RWPE2 (cell line): Measurements from ENCODE around the gene MOK.

Experiments
- ATAC-seq: fragments of 200-7000 bp; cut with Tn5 transposase; 3 replicates; pipeline ENCODE4 v1.9.1; 2021; ENCODE audit warnings: low read depth
- DNase-seq: peaks from one replicate; pipeline ENCODE4 v3.0.0-alpha.2; 2020; ENCODE audit warnings: low spot score
- H3K27ac ChIP-seq: fragments of 450-650 bp; 2 replicates; pipeline ENCODE4 v1.5.1; 2017; ENCODE audit warnings: mild to moderate bottlenecking; ENCODE audit not compliant: poor library complexity, severe bottlenecking
- H3K27me3 ChIP-seq: fragments of 250-450 bp; sonication (Bioruptor Pico); 2 replicates; pipeline ENCODE4 v1.5.1; 2021; ENCODE audit warnings: mild to moderate bottlenecking, moderate library complexity; ENCODE audit not compliant: insufficient read depth, poor library complexity, severe bottlenecking
- H3K36me3 ChIP-seq: fragments of 250-450 bp; sonication (Bioruptor Pico); 2 replicates; pipeline ENCODE4 v1.5.1; 2020; ENCODE audit warnings: low read depth, mild to moderate bottlenecking, moderate library complexity
- H3K4me1 ChIP-seq: fragments of 250-450 bp; sonication (Bioruptor Pico); 2 replicates; pipeline ENCODE4 v1.5.1; 2021; ENCODE audit warnings: mild to moderate bottlenecking, moderate library complexity; ENCODE audit not compliant: insufficient read depth, poor library complexity, severe bottlenecking
- H3K4me3 ChIP-seq: fragments of 250-450 bp; sonication (Bioruptor Pico); 2 replicates; pipeline ENCODE4 v1.5.1; 2021; ENCODE audit warnings: mild to moderate bottlenecking, moderate library complexity; ENCODE audit not compliant: severe bottlenecking
- H3K9me3 ChIP-seq: fragments of 250-450 bp; sonication (Bioruptor Pico); 2 replicates; pipeline ENCODE4 v1.5.1; 2021; ENCODE audit warnings: mild to moderate bottlenecking, moderate library complexity; ENCODE audit not compliant: severe bottlenecking
- TF ChIP-seq, protein P1 (sequence below): fragments of 450-650 bp; IDR thresholded peaks from one replicate; pipeline ENCODE4 v1.5.1; 2017; ENCODE audit warnings: mild to moderate bottlenecking, moderate library complexity; ENCODE audit not compliant: poor library complexity, severe bottlenecking

Gene MOK

DNA sequence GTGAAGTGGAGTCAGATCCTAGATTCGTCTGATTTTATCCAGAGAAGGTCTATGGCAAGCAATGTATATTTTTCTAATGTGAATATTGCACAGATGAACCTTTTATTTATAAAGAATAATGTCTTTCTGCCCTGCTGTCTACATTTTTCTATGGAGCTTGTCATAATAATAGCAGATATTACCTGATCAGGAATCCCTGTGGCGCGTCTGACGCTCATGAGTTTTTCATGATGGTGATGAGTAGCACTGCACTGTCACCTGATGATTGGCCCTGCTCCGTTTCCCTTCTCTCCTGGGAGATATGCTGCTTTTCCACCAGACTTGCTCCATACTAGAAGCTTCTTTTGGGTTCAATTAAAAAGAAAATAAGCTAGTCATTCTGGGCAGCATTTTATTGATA lies 37.3 kb upstream of the MOK start:
- H3K4me1 ChIP-seq: no peaks in the 10 kb centered on the region
- TF ChIP-seq, protein P1, sequence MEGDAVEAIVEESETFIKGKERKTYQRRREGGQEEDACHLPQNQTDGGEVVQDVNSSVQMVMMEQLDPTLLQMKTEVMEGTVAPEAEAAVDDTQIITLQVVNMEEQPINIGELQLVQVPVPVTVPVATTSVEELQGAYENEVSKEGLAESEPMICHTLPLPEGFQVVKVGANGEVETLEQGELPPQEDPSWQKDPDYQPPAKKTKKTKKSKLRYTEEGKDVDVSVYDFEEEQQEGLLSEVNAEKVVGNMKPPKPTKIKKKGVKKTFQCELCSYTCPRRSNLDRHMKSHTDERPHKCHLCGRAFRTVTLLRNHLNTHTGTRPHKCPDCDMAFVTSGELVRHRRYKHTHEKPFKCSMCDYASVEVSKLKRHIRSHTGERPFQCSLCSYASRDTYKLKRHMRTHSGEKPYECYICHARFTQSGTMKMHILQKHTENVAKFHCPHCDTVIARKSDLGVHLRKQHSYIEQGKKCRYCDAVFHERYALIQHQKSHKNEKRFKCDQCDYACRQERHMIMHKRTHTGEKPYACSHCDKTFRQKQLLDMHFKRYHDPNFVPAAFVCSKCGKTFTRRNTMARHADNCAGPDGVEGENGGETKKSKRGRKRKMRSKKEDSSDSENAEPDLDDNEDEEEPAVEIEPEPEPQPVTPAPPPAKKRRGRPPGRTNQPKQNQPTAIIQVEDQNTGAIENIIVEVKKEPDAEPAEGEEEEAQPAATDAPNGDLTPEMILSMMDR: no peak
- no peak overlapping the region for H3K4me3 ChIP-seq
- peaks cover 79% of the 10 kb centered on the region for H3K36me3 ChIP-seq
- no peaks in the 10 kb centered on the region for H3K27me3 ChIP-seq
- no peak overlapping the region for H3K27ac ChIP-seq
- ATAC-seq (no peak), DNase-seq (no peak)
- no peaks in the 10 kb centered on the region for H3K9me3 ChIP-seq

GRCh38 chr14:102341566-102341965 lies 36.6 kb upstream of the MOK start:
- Histone ChIP-seq H3K4me1 (no peaks in the 10 kb centered on the region), H3K27me3 (no peaks in the 10 kb centered on the region), H3K9me3 (no peaks in the 10 kb centered on the region), H3K36me3 (peaks cover 79% of the 10 kb centered on the region), H3K4me3 (no peak overlapping the region), H3K27ac (no peak overlapping the region)
- ATAC-seq (peak; percentile 15; the same call in 2 of the 3 replicates), DNase-seq (no peak)
- TF ChIP-seq, protein P1: no peak

DNA sequence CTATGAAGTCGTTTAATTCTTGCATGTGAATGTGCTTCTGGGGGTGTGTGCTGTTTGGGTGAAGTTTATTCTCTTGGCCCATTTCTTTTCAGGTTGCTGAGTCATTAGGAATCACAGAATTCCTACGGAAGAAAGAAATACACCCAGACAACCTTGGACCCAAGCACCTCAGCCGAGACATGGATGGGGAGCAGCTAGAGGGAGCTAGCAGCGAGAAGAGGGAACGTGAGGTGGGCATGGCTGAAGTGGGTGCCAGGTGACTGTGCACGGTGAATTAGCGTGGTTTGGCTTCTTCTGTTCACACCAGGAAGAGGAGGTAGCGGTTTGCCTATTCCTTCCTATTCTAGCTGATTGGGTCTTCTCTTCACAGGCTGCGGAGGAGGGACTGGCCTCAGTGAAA lies 33.8 kb upstream of the MOK start:
- ATAC-seq: no peak
- TF ChIP-seq, protein P1: no peak
- no peak for DNase-seq

GRCh38 chr14:102335163-102335562 lies 30.2 kb upstream of the MOK start:
- no peaks in the 10 kb centered on the region for H3K9me3 ChIP-seq
- no peaks in the 10 kb centered on the region for H3K4me1 ChIP-seq
- H3K4me3 ChIP-seq: no peak overlapping the region
- TF ChIP-seq, protein P1: no peak
- no peak overlapping the region for H3K27ac ChIP-seq
- no peaks in the 10 kb centered on the region for H3K27me3 ChIP-seq
- DNase-seq (no peak), ATAC-seq (no peak)
- peaks cover 78% of the 10 kb centered on the region for H3K36me3 ChIP-seq

More for the DNA sequence above, 33.8 kb upstream of the MOK start:
- H3K36me3 ChIP-seq: peaks cover 82% of the 10 kb centered on the region
- no peaks in the 10 kb centered on the region for H3K4me1 ChIP-seq
- no peak overlapping the region for H3K4me3 ChIP-seq
- H3K27ac ChIP-seq: no peak overlapping the region
- no peaks in the 10 kb centered on the region for H3K27me3 ChIP-seq
- H3K9me3 ChIP-seq: no peaks in the 10 kb centered on the region

DNA sequence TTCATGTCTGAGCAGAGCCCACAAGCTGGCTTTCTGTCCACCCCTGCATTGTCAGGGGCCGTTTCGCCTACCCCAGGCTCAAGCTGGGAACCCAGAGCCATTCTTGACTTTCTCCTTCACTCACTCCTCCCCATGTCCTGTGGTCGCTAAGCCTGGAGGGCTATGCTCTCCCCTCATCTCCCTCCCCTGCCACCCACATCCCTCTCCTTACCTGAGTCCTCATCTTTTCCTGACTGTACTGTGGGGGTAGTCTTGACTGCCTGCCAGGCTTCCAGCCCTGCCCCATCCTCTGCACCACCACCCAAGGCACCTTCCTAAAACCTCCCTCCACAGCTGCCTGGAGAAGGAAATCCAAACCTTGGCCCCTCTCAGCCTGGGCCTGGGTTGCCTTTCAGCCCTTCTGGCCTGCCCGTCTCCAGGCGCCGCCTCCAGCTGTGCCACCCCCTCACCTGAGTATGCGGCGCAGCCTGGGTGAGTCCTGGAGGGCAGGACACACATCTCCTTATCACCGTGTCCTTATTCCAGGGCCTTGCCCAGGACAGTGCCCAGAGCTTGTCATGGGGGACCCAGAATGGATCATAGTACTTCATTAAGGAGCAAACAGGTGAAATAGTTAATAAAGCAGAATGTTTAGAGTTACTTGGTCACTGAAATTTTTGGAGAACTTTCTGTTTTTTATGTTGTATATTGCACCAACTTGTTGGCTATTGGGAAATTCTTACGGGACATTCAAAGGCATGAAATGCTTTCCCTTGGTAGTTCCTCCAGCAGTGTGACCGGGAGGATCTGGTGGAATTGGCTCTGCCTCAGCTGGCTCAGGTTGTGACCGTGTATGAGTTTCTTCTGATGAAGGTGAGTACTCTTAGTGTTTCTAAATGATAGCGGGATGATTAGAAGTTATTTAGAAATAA lies 29.1 kb upstream of the MOK start:
- H3K4me1 ChIP-seq: no peaks in the 10 kb centered on the region
- no peak for DNase-seq
- peak; percentile 15; the same call in 1 of the 3 replicates for ATAC-seq
- peaks cover 78% of the 10 kb centered on the region for H3K36me3 ChIP-seq
- TF ChIP-seq, protein P1: no peak
- no peak overlapping the region for H3K4me3 ChIP-seq
- H3K9me3 ChIP-seq: no peaks in the 10 kb centered on the region
- H3K27me3 ChIP-seq: no peaks in the 10 kb centered on the region
- no peak overlapping the region for H3K27ac ChIP-seq
